ENCODE measurements around the gene TMEM45B.

- TF ChIP-seq, protein P1, sequence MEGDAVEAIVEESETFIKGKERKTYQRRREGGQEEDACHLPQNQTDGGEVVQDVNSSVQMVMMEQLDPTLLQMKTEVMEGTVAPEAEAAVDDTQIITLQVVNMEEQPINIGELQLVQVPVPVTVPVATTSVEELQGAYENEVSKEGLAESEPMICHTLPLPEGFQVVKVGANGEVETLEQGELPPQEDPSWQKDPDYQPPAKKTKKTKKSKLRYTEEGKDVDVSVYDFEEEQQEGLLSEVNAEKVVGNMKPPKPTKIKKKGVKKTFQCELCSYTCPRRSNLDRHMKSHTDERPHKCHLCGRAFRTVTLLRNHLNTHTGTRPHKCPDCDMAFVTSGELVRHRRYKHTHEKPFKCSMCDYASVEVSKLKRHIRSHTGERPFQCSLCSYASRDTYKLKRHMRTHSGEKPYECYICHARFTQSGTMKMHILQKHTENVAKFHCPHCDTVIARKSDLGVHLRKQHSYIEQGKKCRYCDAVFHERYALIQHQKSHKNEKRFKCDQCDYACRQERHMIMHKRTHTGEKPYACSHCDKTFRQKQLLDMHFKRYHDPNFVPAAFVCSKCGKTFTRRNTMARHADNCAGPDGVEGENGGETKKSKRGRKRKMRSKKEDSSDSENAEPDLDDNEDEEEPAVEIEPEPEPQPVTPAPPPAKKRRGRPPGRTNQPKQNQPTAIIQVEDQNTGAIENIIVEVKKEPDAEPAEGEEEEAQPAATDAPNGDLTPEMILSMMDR (IDR thresholded peaks at IDR 0.05; ENCODE audit: low read depth, low read length): no peak
- no peak for TF ChIP-seq POLR2A (IDR thresholded peaks at IDR 0.05; ENCODE audit: extremely low read depth, insufficient read length)
Measured at GRCh38 chr11:129861702-129862522, 46.3 kb downstream of the TMEM45B start.
